DND-41 (cell line): Measurements from ENCODE around the gene H6PD.
A peak's percentile ranks its signal among the peaks of the same experiment; 100 is the strongest.

Source experiments
- ATAC-seq: fragments of 200-7000 bp; cut with Tn5 transposase; 3 replicates; pipeline ENCODE4 v1.9.1; 2021; ENCODE audit warnings: low read depth; ENCODE audit not compliant: insufficient read depth
- DNase-seq: peaks from one replicate; pipeline ENCODE4 v3.0.0-alpha.2; 2020
- H2AFZ ChIP-seq: 2 replicates; pipeline ENCODE4 v1.6.0; 2012; ENCODE audit warnings: low read depth, low read length
- H3K27ac ChIP-seq: 2 replicates; pipeline ENCODE4 v1.5.1; 2012; ENCODE audit warnings: low read length, inconsistent platforms
- H3K27me3 ChIP-seq: fragments of 200-600 bp; sonication (generic); 2 replicates; pipeline ENCODE4 v1.6.0; 2012; ENCODE audit warnings: low read length, mild to moderate bottlenecking, inconsistent platforms; ENCODE audit not compliant: insufficient read depth, poor library complexity
- H3K36me3 ChIP-seq: 2 replicates; pipeline ENCODE4 v1.5.1; 2012; ENCODE audit warnings: low read length, inconsistent platforms; ENCODE audit not compliant: insufficient read depth
- H3K4me1 ChIP-seq: 2 replicates; pipeline ENCODE4 v1.5.1; 2012; ENCODE audit warnings: mild to moderate bottlenecking, low read length; ENCODE audit not compliant: insufficient read depth
- H3K4me2 ChIP-seq: 2 replicates; pipeline ENCODE4 v1.6.0; 2012; ENCODE audit warnings: mild to moderate bottlenecking, moderate library complexity, low read length, inconsistent platforms; ENCODE audit not compliant: insufficient read depth
- H3K4me3 ChIP-seq, 2 experiments: fragments of 200-600 bp in 1 of 2; shearing (Covaris generic) in 1 of 2; 2 replicates each; pipeline ENCODE4 v1.5.1; 2012 to 2016; ENCODE audit warnings: inconsistent platforms in 2 of 2, low read length in 2 of 2, mild to moderate bottlenecking in 2 of 2, low read depth in 1 of 2, moderate library complexity in 1 of 2
- H3K79me2 ChIP-seq: 2 replicates; pipeline ENCODE4 v1.6.0; 2012; ENCODE audit warnings: low read length, inconsistent platforms; ENCODE audit not compliant: insufficient read depth
- H3K9ac ChIP-seq: 2 replicates; pipeline ENCODE4 v1.6.0; 2012; ENCODE audit warnings: low read depth, mild to moderate bottlenecking, inconsistent platforms, low read length, moderate library complexity
- H3K9me3 ChIP-seq: 2 replicates; pipeline ENCODE4 v1.5.1; 2012; ENCODE audit warnings: low read length, moderate library complexity, mild to moderate bottlenecking, inconsistent platforms; ENCODE audit not compliant: insufficient read depth, severe bottlenecking
- H4K20me1 ChIP-seq: 2 replicates; pipeline ENCODE4 v1.6.0; 2012; ENCODE audit warnings: low read length; ENCODE audit not compliant: insufficient read depth
- EZH2 ChIP-seq: IDR thresholded peaks from 3 replicates; pipeline ENCODE4 v1.6.1; 2012; ENCODE audit warnings: borderline replicate concordance, low read depth, mild to moderate bottlenecking, moderate library complexity, low read length, inconsistent platforms; ENCODE audit not compliant: severe bottlenecking
- TF ChIP-seq, protein P1 (sequence below): IDR thresholded peaks from 2 replicates; pipeline ENCODE4 v1.5.1; 2012; ENCODE audit warnings: borderline replicate concordance, low read length, moderate library complexity, mild to moderate bottlenecking; ENCODE audit not compliant: poor library complexity, severe bottlenecking; ENCODE audit errors: extremely low read depth

Gene H6PD

DNA sequence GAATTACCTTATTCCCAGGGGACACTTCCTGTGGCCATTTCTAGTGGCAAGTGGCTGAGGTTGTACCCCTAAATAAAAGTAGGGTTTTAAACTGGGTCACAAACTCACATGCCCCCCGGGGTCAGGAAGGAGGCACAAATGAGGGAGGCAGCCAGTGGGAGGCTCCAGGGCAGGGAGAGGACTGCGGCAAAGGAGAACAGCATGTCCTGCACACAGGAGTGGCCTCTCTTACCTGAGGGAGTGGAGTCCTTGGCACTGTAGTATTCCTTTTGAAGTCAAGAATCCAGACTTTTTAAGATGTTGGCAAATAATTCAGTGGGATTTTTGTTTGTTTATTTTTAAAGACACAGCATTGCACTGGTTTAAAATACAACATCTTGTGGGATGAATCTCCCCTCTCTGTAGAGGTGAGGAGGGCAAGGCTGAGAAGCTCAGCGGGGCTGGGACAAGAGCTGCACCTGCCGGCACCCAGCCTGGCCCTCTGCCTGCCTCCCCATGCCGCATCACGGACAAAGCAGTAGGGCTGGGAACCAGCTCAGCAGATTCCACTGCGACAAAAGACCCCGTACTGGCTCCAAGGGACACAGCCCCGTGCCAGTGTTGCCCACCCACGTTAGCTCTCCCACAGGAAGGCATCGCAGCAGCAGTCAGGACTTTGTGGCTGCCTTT lies 80.3 kb downstream of the H6PD start:
- H3K79me2 ChIP-seq = peaks cover 100% of the 10 kb centered on the region
- no peaks in the 10 kb centered on the region for H3K9me3 ChIP-seq
- peaks cover 98% of the 10 kb centered on the region for H4K20me1 ChIP-seq
- H3K4me2 ChIP-seq = no peak overlapping the region
- no peak overlapping the region for H3K9ac ChIP-seq
- H3K27me3 ChIP-seq = no peaks in the 10 kb centered on the region
- H2AFZ ChIP-seq = no peak overlapping the region
- peak overlapping the region; percentile 42; the same call in 1 of the 2 replicates for H3K27ac ChIP-seq
- H3K4me1 ChIP-seq = peaks cover 3% of the 10 kb centered on the region
- H3K36me3 ChIP-seq = peaks cover 45% of the 10 kb centered on the region
- TF ChIP-seq, protein P1, sequence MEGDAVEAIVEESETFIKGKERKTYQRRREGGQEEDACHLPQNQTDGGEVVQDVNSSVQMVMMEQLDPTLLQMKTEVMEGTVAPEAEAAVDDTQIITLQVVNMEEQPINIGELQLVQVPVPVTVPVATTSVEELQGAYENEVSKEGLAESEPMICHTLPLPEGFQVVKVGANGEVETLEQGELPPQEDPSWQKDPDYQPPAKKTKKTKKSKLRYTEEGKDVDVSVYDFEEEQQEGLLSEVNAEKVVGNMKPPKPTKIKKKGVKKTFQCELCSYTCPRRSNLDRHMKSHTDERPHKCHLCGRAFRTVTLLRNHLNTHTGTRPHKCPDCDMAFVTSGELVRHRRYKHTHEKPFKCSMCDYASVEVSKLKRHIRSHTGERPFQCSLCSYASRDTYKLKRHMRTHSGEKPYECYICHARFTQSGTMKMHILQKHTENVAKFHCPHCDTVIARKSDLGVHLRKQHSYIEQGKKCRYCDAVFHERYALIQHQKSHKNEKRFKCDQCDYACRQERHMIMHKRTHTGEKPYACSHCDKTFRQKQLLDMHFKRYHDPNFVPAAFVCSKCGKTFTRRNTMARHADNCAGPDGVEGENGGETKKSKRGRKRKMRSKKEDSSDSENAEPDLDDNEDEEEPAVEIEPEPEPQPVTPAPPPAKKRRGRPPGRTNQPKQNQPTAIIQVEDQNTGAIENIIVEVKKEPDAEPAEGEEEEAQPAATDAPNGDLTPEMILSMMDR = no peak
- no peak for TF ChIP-seq EZH2
- ATAC-seq = peak; percentile 7; the same call in 1 of the 3 replicates
- H3K4me3 ChIP-seq = no peak overlapping the region
- DNase-seq = no peak

DNA sequence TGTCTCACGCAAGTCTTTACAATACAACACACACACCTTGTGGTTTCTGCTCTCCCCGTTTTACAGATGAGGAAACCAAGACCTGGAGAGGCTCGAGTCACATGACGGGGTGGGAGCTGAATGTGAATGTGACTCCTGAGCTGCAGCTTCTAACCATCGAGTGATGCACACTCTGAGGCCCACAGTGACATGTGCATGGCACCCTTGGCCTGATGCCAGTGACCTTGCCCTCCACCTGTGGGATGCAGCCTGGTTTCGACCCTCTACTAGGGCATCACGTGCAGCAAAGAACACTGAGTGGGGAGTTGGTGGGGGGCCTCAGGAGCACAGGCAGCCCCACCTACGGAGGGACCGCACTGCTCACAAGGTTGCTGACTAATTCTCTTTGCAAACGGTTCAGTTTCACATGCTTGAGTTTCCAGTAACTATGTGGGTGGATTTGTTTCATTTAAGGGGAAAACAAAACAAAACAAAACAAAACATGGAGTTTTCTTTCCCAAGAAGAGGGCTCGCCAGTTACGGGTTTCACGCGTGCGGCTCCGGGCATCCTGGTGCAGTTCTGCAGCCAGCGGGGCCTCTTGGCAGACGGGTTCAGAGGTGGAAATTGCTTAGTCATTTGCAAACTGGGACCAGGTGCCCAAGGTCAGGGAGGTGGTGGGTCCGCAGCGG lies 81.0 kb downstream of the H6PD start:
- 0 out of 3 replicates have a peak, but pooled peaks have one; percentile 27 for ATAC-seq

DNA sequence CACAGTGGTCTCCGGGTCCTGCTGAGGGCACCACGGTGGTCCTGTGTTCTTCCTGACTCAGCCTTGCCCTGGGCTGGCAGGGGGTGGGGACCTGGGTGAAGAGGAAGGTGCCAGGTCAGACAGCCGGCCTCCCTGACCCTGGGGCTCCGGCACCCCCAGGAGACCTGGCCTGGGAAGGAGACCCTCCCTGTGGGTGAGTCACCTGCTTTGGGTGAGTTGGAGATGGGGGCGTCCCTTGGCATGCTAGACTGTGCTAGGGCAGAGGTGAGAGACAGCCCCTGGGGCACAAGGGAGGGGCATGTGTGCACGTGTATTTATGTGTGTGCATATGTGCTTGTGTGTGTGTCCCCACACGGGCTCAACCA lies 81.5 kb downstream of the H6PD start:
- ATAC-seq = no peak

More for the DNA sequence above, 81.0 kb downstream of the H6PD start:
- H3K4me3 ChIP-seq = no peak overlapping the region
- no peak overlapping the region for H3K9ac ChIP-seq
- no peak for DNase-seq
- peaks cover 3% of the 10 kb centered on the region; the same call in 1 of the 2 replicates for H3K4me1 ChIP-seq
- H4K20me1 ChIP-seq = peaks cover 98% of the 10 kb centered on the region
- H3K27me3 ChIP-seq = no peaks in the 10 kb centered on the region
- H2AFZ ChIP-seq = no peak overlapping the region
- H3K36me3 ChIP-seq = peaks cover 48% of the 10 kb centered on the region
- no peaks in the 10 kb centered on the region for H3K9me3 ChIP-seq
- no peak for TF ChIP-seq EZH2
- TF ChIP-seq, protein P1 = no peak
- no peak overlapping the region for H3K4me2 ChIP-seq
- H3K79me2 ChIP-seq = peaks cover 100% of the 10 kb centered on the region
- H3K27ac ChIP-seq = peak overlapping the region; percentile 42; the same call in 1 of the 2 replicates

More for the DNA sequence above, 81.5 kb downstream of the H6PD start:
- Histone ChIP-seq H3K4me2 (no peak overlapping the region), H3K9me3 (no peaks in the 10 kb centered on the region), H3K27me3 (no peaks in the 10 kb centered on the region), H3K4me3 (no peak overlapping the region), H3K79me2 (peaks cover 100% of the 10 kb centered on the region), H4K20me1 (peaks cover 98% of the 10 kb centered on the region), H3K4me1 (peaks cover 3% of the 10 kb centered on the region; the same call in 1 of the 2 replicates), H3K27ac (peak overlapping the region; percentile 31; the same call in 1 of the 2 replicates), H3K9ac (no peak overlapping the region), H3K36me3 (peaks cover 54% of the 10 kb centered on the region), H2AFZ (no peak overlapping the region)
- TF ChIP-seq EZH2 = no peak
- TF ChIP-seq, protein P1 = no peak
- DNase-seq = no peak
